Liver (tissue), 9 donors: ENCODE data around the gene SEPTIN10. TPM values are rescaled to one million over a fixed set of nuclear protein-coding genes. Genes with fewer than 3 reads are reported as not detected.
A peak's percentile ranks its signal among the peaks of the same experiment; 100 is the strongest.

Source experiments
- DNase-seq: peaks from one replicate; pipeline ENCODE4 v3.0.0-alpha.2; 2017; ENCODE audit warnings: low spot score
- H3K27ac ChIP-seq, 2 donors: one replicate each; pipeline ENCODE4 v1.7.0; 2013; ENCODE audit warnings: inconsistent platforms in 2 of 2, low read length in 2 of 2, control low read depth in 1 of 2, low read depth in 1 of 2, mild to moderate bottlenecking in 1 of 2
- H3K27me3 ChIP-seq, 4 donors: one replicate each; pipeline versions ENCODE4 v1.6.1 to v1.7.0; 2013; ENCODE audit warnings: low read length in 3 of 4, inconsistent platforms in 1 of 4, mild to moderate bottlenecking in 1 of 4, moderate library complexity in 1 of 4; ENCODE audit not compliant: control insufficient read depth in 4 of 4, insufficient read depth in 4 of 4
- H3K36me3 ChIP-seq, 4 donors: one replicate each; pipeline versions ENCODE4 v1.6.1 to v1.7.0; 2013; ENCODE audit warnings: low read length in 3 of 4, mild to moderate bottlenecking in 3 of 4, low read depth in 1 of 4, moderate library complexity in 1 of 4; ENCODE audit not compliant: control insufficient read depth in 4 of 4, insufficient read depth in 3 of 4
- H3K4me1 ChIP-seq, 4 donors: one replicate each; pipeline versions ENCODE4 v1.6.1 to v1.7.0; 2013; ENCODE audit warnings: low read length in 3 of 4, mild to moderate bottlenecking in 3 of 4, moderate library complexity in 1 of 4; ENCODE audit not compliant: control insufficient read depth in 4 of 4, insufficient read depth in 4 of 4
- H3K4me3 ChIP-seq, 3 donors: one replicate each; pipeline versions ENCODE4 v1.6.1 to v1.7.0; 2013; ENCODE audit warnings: low read length in 3 of 3, control low read depth in 1 of 3, low read depth in 1 of 3, mild to moderate bottlenecking in 1 of 3
- H3K9ac ChIP-seq, 2 donors: one replicate each; pipeline ENCODE4 v1.7.0; 2013; ENCODE audit warnings: low read length in 2 of 2, mild to moderate bottlenecking in 2 of 2, moderate library complexity in 2 of 2, control low read depth in 1 of 2, low read depth in 1 of 2
- H3K9me3 ChIP-seq, 4 donors: one replicate each; pipeline versions ENCODE4 v1.6.1 to v1.7.0; 2013; ENCODE audit warnings: low read length in 3 of 4; ENCODE audit not compliant: control insufficient read depth in 4 of 4
- EGR1 ChIP-seq, 2 donors: IDR thresholded peaks; 2 replicates each; pipeline ENCODE4 v1.6.1; 2016 to 2018; ENCODE audit warnings: antibody characterized with exemption in 2 of 2, low read depth in 2 of 2
- FOXA1 ChIP-seq: IDR thresholded peaks from 2 replicates; pipeline ENCODE4 v1.6.1; 2016; ENCODE audit warnings: antibody characterized with exemption
- FOXA2 ChIP-seq: IDR thresholded peaks from 2 replicates; pipeline ENCODE4 v1.6.1; 2016; ENCODE audit warnings: antibody characterized with exemption
- GABPA ChIP-seq, 2 donors: IDR thresholded peaks in 1 of 2; conservative IDR thresholded peaks in 1 of 2; 2 replicates each; pipeline ENCODE4 v1.6.1; 2016; ENCODE audit warnings: antibody characterized with exemption in 2 of 2, mild to moderate bottlenecking in 1 of 2, moderate library complexity in 1 of 2
- HNF4A ChIP-seq, 2 donors: conservative IDR thresholded peaks; 2 replicates each; pipeline ENCODE4 v1.6.1; 2016; ENCODE audit warnings: antibody characterized with exemption in 2 of 2, mild to moderate bottlenecking in 2 of 2
- HNF4G ChIP-seq: IDR thresholded peaks from 2 replicates; pipeline ENCODE4 v1.6.1; 2016; ENCODE audit warnings: antibody characterized with exemption
- JUND ChIP-seq, 2 donors: IDR thresholded peaks; 2 replicates each; pipeline ENCODE4 v1.6.1; 2016; ENCODE audit warnings: antibody characterized with exemption in 2 of 2
- NR2F2 ChIP-seq: IDR thresholded peaks from 2 replicates; pipeline ENCODE4 v1.6.1; 2016; ENCODE audit warnings: antibody characterized with exemption
- RAD21 ChIP-seq, 2 donors: IDR thresholded peaks; 2 replicates each; pipeline ENCODE4 v1.6.1; 2016; ENCODE audit warnings: antibody characterized with exemption in 2 of 2, mild to moderate bottlenecking in 2 of 2
- RXRA ChIP-seq, 2 donors: IDR thresholded peaks; 2 replicates each; pipeline ENCODE4 v1.6.1; 2017 to 2018; ENCODE audit warnings: antibody characterized with exemption in 2 of 2, mild to moderate bottlenecking in 1 of 2
- SP1 ChIP-seq: IDR thresholded peaks from 2 replicates; pipeline ENCODE4 v1.6.1; 2018; ENCODE audit warnings: antibody characterized with exemption, mild to moderate bottlenecking
- TAF1 ChIP-seq: conservative IDR thresholded peaks from 2 replicates; pipeline ENCODE4 v1.6.1; 2016; ENCODE audit warnings: antibody characterized with exemption, mild to moderate bottlenecking
- YY1 ChIP-seq: IDR thresholded peaks from 2 replicates; pipeline ENCODE4 v1.6.1; 2016; ENCODE audit warnings: antibody characterized with exemption, mild to moderate bottlenecking
- WGBS: extraction: QIAGEN DNeasy Blood & Tissue Kit; methylation state at CpG from one replicate; pipeline ENCODE4 v1.1.7; 2013; 5-methylcytosine and 5-hydroxymethylcytosine counted together
- polyA plus RNA-seq, 2 donors: library from polyadenylated mRNA; stranded (reverse) in 1 of 2; unstranded in 1 of 2; fragments of 200-250 nt in 1 of 2; fragments of >200 nt in 1 of 2; fragmentation: Nextera tagmentation in 1 of 2; extraction: Ambion mirVana in 1 of 2; gene quantifications; one replicate each; pipeline versions ENCODE4 v1.2.1 to v1.2.3, GENCODE V29; 2013 to 2015
- total RNA-seq, 2 donors: library from RNA; depleted of rRNA; stranded (reverse); fragments of >200 nt; gene quantifications; one replicate each; pipeline ENCODE4 v1.2.3, GENCODE V29; 2014
- TF ChIP-seq, protein P1 (sequence below): IDR thresholded peaks from 2 replicates; pipeline ENCODE4 v1.6.1; 2016; ENCODE audit warnings: antibody characterized with exemption
- TF ChIP-seq, protein P2 (sequence below): IDR thresholded peaks from 2 replicates; pipeline ENCODE4 v1.6.1; 2016; ENCODE audit warnings: antibody characterized with exemption
- TF ChIP-seq, protein P3 (sequence below): IDR thresholded peaks from 2 replicates; pipeline ENCODE4 v1.6.1; 2016; ENCODE audit warnings: antibody characterized with exemption, mild to moderate bottlenecking
- TF ChIP-seq, protein P4 (sequence below): IDR thresholded peaks from 2 replicates; pipeline ENCODE4 v1.6.1; 2016; ENCODE audit warnings: antibody characterized with exemption
- TF ChIP-seq, protein P5 (sequence below): fragments of 150-350 bp; IDR thresholded peaks from 2 replicates; pipeline ENCODE4 v1.5.1; 2017; ENCODE audit warnings: improper control_type of control experiment, low read depth, low read length; ENCODE audit not compliant: missing input control
- donor health status: healthy.
- donor health status: healthy.
- donor health status: healthy.
- donor health status: healthy.
- donor health status: healthy.

The SEPTIN10 gene
- total and polyA plus RNA-seq, 4 donors = 19.6 to 35.9 (median 20.1) TPM

DNA sequence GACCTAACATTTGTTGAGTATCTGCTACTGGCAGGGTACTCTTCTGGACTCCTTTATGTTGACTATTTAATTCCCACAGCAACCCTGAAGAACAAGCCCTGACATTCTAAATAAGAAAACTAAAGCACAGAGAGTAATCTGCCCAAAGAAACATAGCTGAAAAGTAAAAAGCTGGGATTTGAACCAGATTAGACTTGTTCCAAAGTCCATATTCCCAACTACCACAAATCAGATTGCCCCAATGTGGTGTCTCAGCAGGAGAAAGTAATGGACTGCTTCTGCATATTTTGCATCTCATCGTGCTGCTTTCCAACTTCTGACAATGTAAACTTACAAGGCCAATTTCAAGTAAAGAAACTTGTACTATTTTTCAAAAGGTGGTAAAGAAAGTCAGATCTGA lies 56.5 kb downstream of the SEPTIN10 start:
- peak; percentile 46 for TF ChIP-seq SP1
- TF ChIP-seq, protein P1, sequence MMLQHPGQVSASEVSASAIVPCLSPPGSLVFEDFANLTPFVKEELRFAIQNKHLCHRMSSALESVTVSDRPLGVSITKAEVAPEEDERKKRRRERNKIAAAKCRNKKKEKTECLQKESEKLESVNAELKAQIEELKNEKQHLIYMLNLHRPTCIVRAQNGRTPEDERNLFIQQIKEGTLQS = no peak
- TF ChIP-seq, protein P2, sequence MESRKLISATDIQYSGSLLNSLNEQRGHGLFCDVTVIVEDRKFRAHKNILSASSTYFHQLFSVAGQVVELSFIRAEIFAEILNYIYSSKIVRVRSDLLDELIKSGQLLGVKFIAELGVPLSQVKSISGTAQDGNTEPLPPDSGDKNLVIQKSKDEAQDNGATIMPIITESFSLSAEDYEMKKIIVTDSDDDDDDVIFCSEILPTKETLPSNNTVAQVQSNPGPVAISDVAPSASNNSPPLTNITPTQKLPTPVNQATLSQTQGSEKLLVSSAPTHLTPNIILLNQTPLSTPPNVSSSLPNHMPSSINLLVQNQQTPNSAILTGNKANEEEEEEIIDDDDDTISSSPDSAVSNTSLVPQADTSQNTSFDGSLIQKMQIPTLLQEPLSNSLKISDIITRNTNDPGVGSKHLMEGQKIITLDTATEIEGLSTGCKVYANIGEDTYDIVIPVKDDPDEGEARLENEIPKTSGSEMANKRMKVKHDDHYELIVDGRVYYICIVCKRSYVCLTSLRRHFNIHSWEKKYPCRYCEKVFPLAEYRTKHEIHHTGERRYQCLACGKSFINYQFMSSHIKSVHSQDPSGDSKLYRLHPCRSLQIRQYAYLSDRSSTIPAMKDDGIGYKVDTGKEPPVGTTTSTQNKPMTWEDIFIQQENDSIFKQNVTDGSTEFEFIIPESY = peak; percentile 18
- TF ChIP-seq RAD21 (IDR thresholded peaks at IDR 0.05) = peak in 1 of 2 donors; percentile 9
- TF ChIP-seq EGR1 (IDR thresholded peaks at IDR 0.05; ENCODE audit: low read depth in 2 of 2) = no peak
- peak; percentile 37 for TF ChIP-seq HNF4G
- TF ChIP-seq FOXA2 = no peak
- TF ChIP-seq RXRA (IDR thresholded peaks at IDR 0.05) = peak; percentile 17 to 22
- TF ChIP-seq FOXA1 = no peak
- no peak for TF ChIP-seq GABPA (IDR thresholded peaks at IDR 0.05 in 1 of 2, conservative IDR thresholded peaks at IDR 0.05 in 1 of 2)
- TF ChIP-seq JUND (IDR thresholded peaks at IDR 0.05) = no peak
- TF ChIP-seq YY1 = peak; percentile 29
- TF ChIP-seq, protein P3, sequence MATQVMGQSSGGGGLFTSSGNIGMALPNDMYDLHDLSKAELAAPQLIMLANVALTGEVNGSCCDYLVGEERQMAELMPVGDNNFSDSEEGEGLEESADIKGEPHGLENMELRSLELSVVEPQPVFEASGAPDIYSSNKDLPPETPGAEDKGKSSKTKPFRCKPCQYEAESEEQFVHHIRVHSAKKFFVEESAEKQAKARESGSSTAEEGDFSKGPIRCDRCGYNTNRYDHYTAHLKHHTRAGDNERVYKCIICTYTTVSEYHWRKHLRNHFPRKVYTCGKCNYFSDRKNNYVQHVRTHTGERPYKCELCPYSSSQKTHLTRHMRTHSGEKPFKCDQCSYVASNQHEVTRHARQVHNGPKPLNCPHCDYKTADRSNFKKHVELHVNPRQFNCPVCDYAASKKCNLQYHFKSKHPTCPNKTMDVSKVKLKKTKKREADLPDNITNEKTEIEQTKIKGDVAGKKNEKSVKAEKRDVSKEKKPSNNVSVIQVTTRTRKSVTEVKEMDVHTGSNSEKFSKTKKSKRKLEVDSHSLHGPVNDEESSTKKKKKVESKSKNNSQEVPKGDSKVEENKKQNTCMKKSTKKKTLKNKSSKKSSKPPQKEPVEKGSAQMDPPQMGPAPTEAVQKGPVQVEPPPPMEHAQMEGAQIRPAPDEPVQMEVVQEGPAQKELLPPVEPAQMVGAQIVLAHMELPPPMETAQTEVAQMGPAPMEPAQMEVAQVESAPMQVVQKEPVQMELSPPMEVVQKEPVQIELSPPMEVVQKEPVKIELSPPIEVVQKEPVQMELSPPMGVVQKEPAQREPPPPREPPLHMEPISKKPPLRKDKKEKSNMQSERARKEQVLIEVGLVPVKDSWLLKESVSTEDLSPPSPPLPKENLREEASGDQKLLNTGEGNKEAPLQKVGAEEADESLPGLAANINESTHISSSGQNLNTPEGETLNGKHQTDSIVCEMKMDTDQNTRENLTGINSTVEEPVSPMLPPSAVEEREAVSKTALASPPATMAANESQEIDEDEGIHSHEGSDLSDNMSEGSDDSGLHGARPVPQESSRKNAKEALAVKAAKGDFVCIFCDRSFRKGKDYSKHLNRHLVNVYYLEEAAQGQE = no peak
- TF ChIP-seq, protein P4, sequence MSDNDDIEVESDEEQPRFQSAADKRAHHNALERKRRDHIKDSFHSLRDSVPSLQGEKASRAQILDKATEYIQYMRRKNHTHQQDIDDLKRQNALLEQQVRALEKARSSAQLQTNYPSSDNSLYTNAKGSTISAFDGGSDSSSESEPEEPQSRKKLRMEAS = no peak
- TF ChIP-seq NR2F2 = no peak
- TF ChIP-seq HNF4A (conservative IDR thresholded peaks at IDR 0.05) = peak; percentile 88 to 89
- TF ChIP-seq, protein P5, sequence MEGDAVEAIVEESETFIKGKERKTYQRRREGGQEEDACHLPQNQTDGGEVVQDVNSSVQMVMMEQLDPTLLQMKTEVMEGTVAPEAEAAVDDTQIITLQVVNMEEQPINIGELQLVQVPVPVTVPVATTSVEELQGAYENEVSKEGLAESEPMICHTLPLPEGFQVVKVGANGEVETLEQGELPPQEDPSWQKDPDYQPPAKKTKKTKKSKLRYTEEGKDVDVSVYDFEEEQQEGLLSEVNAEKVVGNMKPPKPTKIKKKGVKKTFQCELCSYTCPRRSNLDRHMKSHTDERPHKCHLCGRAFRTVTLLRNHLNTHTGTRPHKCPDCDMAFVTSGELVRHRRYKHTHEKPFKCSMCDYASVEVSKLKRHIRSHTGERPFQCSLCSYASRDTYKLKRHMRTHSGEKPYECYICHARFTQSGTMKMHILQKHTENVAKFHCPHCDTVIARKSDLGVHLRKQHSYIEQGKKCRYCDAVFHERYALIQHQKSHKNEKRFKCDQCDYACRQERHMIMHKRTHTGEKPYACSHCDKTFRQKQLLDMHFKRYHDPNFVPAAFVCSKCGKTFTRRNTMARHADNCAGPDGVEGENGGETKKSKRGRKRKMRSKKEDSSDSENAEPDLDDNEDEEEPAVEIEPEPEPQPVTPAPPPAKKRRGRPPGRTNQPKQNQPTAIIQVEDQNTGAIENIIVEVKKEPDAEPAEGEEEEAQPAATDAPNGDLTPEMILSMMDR = no peak
- TF ChIP-seq TAF1 = no peak
- no peaks in the 10 kb centered on the region for H3K9me3 ChIP-seq
- no peak overlapping the region for H3K9ac ChIP-seq
- H3K36me3 ChIP-seq = peaks cover 0 to 15% (median 7%) of the 10 kb centered on the region in 4 donors
- WGBS = 57% methylated on average over 1 of the region's 1 CpG
- no peak overlapping the region for H3K4me3 ChIP-seq
- peaks cover 0 to 12% (median 3%) of the 10 kb centered on the region in 4 donors for H3K4me1 ChIP-seq
- H3K27me3 ChIP-seq = no peaks in the 10 kb centered on the region
- no peak for DNase-seq
- no peak overlapping the region for H3K27ac ChIP-seq
